PC-9 (cell line): Measurements from ENCODE around the gene CEACAM8. TPM values are rescaled to one million over a fixed set of nuclear protein-coding genes. Genes with fewer than 3 reads are reported as not detected.

Experiments
- BruUV-seq: library from RNA; stranded (reverse); fragments of 400-500 nt; replicated peaks from 2 replicates; lab custom pipeline; 2021; lab: Mats Ljungman, UMichigan
- CTCF ChIA-PET: fragments of 300-600 bp; sonication (Branson Sonifier 250); formaldehyde crosslinking; loops from one replicate; lab custom pipeline; 2022; ENCODE audit warnings: antibody characterized with exemption; lab: Charles Lee
- POLR2A ChIA-PET: fragments of 300-600 bp; sonication (Branson Sonifier 250); formaldehyde crosslinking; loops from one replicate; lab custom pipeline; 2022; ENCODE audit warnings: antibody characterized with exemption; ENCODE audit not compliant: unreplicated experiment; lab: Charles Lee
- DNase-seq, 2 experiments: peaks; one replicate each; pipeline versions ENCODE4 v3.0.0 to v3.0.0-alpha.2; 2015 to 2022; ENCODE audit warnings: mixed read lengths in 1 of 2
- H2AFZ ChIP-seq: fragments of 200-600 bp; sonication (generic); 2 replicates; pipeline ENCODE4 v1.8.1; 2017; ENCODE audit warnings: antibody characterized with exemption
- H3F3A ChIP-seq: fragments of 200-600 bp; sonication (generic); 2 replicates; pipeline ENCODE4 v1.8.1; 2017; ENCODE audit warnings: antibody characterized with exemption, mild to moderate bottlenecking, low read depth; ENCODE audit not compliant: insufficient read depth
- H3K27ac ChIP-seq: fragments of 200-600 bp; sonication (generic); 2 replicates; pipeline ENCODE4 v1.6.1; 2016; ENCODE audit warnings: mixed run types
- H3K27me3 ChIP-seq: fragments of 200-600 bp; sonication (generic); 2 replicates; pipeline ENCODE4 v1.6.1; 2016; ENCODE audit warnings: low read depth, mixed run types; ENCODE audit not compliant: insufficient read depth
- H3K36me3 ChIP-seq: fragments of 200-600 bp; sonication (generic); 2 replicates; pipeline ENCODE4 v1.6.1; 2016; ENCODE audit warnings: low read depth, mixed run types
- H3K4me1 ChIP-seq: fragments of 200-600 bp; sonication (generic); replicated peaks from 2 replicates; pipeline ENCODE4 v1.6.1; 2016; ENCODE audit warnings: mixed run types; ENCODE audit not compliant: insufficient read depth
- H3K4me2 ChIP-seq: fragments of 200-600 bp; sonication (generic); 2 replicates; pipeline ENCODE4 v1.6.1; 2017; ENCODE audit warnings: mixed run types
- H3K4me3 ChIP-seq: fragments of 200-600 bp; sonication (generic); 2 replicates; pipeline ENCODE4 v1.6.1; 2016; ENCODE audit warnings: mixed run types
- H3K79me2 ChIP-seq: fragments of 200-600 bp; sonication (generic); 2 replicates; pipeline ENCODE4 v1.6.1; 2017; ENCODE audit warnings: low read depth, mixed run types
- H3K9me2 ChIP-seq: fragments of 200-600 bp; sonication (generic); 2 replicates; pipeline ENCODE4 v1.8.1; 2017; ENCODE audit warnings: mild to moderate bottlenecking; ENCODE audit not compliant: insufficient read depth
- H3K9me3 ChIP-seq: fragments of 200-600 bp; sonication (generic); 2 replicates; pipeline ENCODE4 v1.8.1; 2016; ENCODE audit warnings: low read depth; ENCODE audit not compliant: insufficient read depth
- H4K20me1 ChIP-seq: fragments of 200-600 bp; sonication (generic); 2 replicates; pipeline ENCODE4 v1.8.1; 2017; ENCODE audit not compliant: insufficient read depth
- CTCF ChIP-seq: fragments of 200-600 bp; sonication (generic); conservative IDR thresholded peaks from 2 replicates; pipeline ENCODE4 v1.6.1; 2017; ENCODE audit warnings: mixed run types, antibody characterized with exemption, mild to moderate bottlenecking, moderate library complexity
- EZH2 ChIP-seq: fragments of 200-600 bp; sonication (generic); IDR thresholded peaks from 2 replicates; pipeline ENCODE4 v1.8.0; 2017; ENCODE audit warnings: antibody characterized with exemption, low read depth
- intact Hi-C: fragments of 100-400 bp; cut with micrococcal nuclease; formaldehyde crosslinking; loops from one replicate; pipeline ENCODE4 v1.10.0; 2022; ENCODE audit not compliant: unreplicated experiment
- total RNA-seq: library from RNA; stranded (reverse); gene quantifications from 2 replicates; pipeline ENCODE4 v1.2.3, GENCODE V29; 2021

The CEACAM8 gene
- total RNA-seq, 1 experiment from 2014 or later = not detected

GRCh38 chr19:42567567-42567966, 27.2 kb downstream of the CEACAM8 start:
- Histone ChIP-seq H3K4me1 (no peaks in the 10 kb centered on the region), H3K4me2 (no peak overlapping the region), H3K27ac (no peak overlapping the region), H3K4me3 (no peak overlapping the region), H3K9me3 (no peaks in the 10 kb centered on the region), H3F3A (no peaks in the 10 kb centered on the region), H3K9me2 (no peaks in the 10 kb centered on the region), H3K79me2 (no peaks in the 10 kb centered on the region), H3K36me3 (no peaks in the 10 kb centered on the region), H3K27me3 (0 out of 2 replicates have a peak, but pooled peaks cover 10% of the 10 kb centered on the region), H2AFZ (no peak overlapping the region), H4K20me1 (no peaks in the 10 kb centered on the region)
- BruUV-seq = no TSS peak
- no peak for DNase-seq
- CTCF ChIA-PET = no interaction called here
- no peak for TF ChIP-seq EZH2
- TF ChIP-seq CTCF = no peak
- POLR2A ChIA-PET = no interaction called here
- intact Hi-C loops = loop anchor here (1.0 kb wide), 1 partner anchor 117 kb away; no protein-coding TSS in a partner anchor

GRCh38 chr19:42563352-42564210, 31.1 kb downstream of the CEACAM8 start:
- Histone ChIP-seq H3K9me2 (no peaks in the 10 kb centered on the region), H3K36me3 (no peaks in the 10 kb centered on the region), H4K20me1 (no peaks in the 10 kb centered on the region), H3K27ac (no peak overlapping the region), H3K9me3 (no peaks in the 10 kb centered on the region), H3K27me3 (no peaks in the 10 kb centered on the region), H3K79me2 (no peaks in the 10 kb centered on the region), H3K4me3 (no peak overlapping the region), H3F3A (no peaks in the 10 kb centered on the region), H3K4me1 (no peaks in the 10 kb centered on the region), H2AFZ (no peak overlapping the region), H3K4me2 (no peak overlapping the region)
- ChIA-PET CTCF (interaction anchor here (0.6 to 1.2 kb wide), 2 partner anchors 111 to 123 kb away, joined by 3 read pairs; no protein-coding TSS in a partner anchor), POLR2A (interaction anchor here (0.6 kb wide), 1 partner anchor 10 kb away, joined by 4 read pairs; no protein-coding TSS in a partner anchor)
- TF ChIP-seq EZH2 (no peak), CTCF (peak; percentile 73)
- peak in 1 of 2 experiments; percentile 26 for DNase-seq
- intact Hi-C loops = loop anchor here (1.0 kb wide), 1 partner anchor 113 kb away; no protein-coding TSS in a partner anchor
- BruUV-seq = no TSS peak

- Histone ChIP-seq H3K79me2 (no peaks in the 10 kb centered on the region), H4K20me1 (no peaks in the 10 kb centered on the region), H3K4me3 (no peak overlapping the region), H2AFZ (no peak overlapping the region), H3K27ac (no peak overlapping the region), H3K4me2 (no peak overlapping the region), H3K36me3 (no peaks in the 10 kb centered on the region), H3K4me1 (no peaks in the 10 kb centered on the region), H3F3A (no peaks in the 10 kb centered on the region), H3K9me2 (no peaks in the 10 kb centered on the region), H3K27me3 (no peaks in the 10 kb centered on the region), H3K9me3 (no peaks in the 10 kb centered on the region)
- ChIA-PET CTCF (no interaction called here), POLR2A (no interaction called here)
- TF ChIP-seq CTCF (no peak), EZH2 (no peak)
- intact Hi-C loops = no loop called here
- BruUV-seq = no TSS peak
- DNase-seq = no peak
These were observed 33.2 kb downstream of the CEACAM8 start for GRCh38 chr19:42561512-42561911.
